GM18505 (cell line): ENCODE measurements around the gene PSORS1C1.

Source experiments
- ATAC-seq: cut with Tn5 transposase; IDR thresholded peaks from one replicate; pipeline ENCODE4 v1.9.1; 2021; ENCODE audit not compliant: unreplicated experiment
- POLR2A ChIP-seq: IDR thresholded peaks from 4 replicates; pipeline ENCODE4 v1.6.1; 2011; ENCODE audit warnings: borderline replicate concordance; ENCODE audit not compliant: insufficient read depth, insufficient read length; ENCODE audit errors: extremely low read depth

PSORS1C1 gene

GRCh38 chr6:31125586-31126363, 11.2 kb downstream of the PSORS1C1 start:
- no peak for ATAC-seq
- no peak for TF ChIP-seq POLR2A

- TF ChIP-seq POLR2A: no peak
- ATAC-seq: no peak
Observed at GRCh38 chr6:31126396-31127175, 12.0 kb downstream of the PSORS1C1 start.

GRCh38 chr6:31128093-31128676, 13.6 kb downstream of the PSORS1C1 start:
- ATAC-seq: no peak
- no peak for TF ChIP-seq POLR2A

- no peak for ATAC-seq
- no peak for TF ChIP-seq POLR2A
Observed at GRCh38 chr6:31129130-31129529, 14.5 kb downstream of the PSORS1C1 start.

- no peak for TF ChIP-seq POLR2A
- no peak for ATAC-seq
Observed at GRCh38 chr6:31130751-31131150, 16.2 kb downstream of the PSORS1C1 start.

- ATAC-seq: no peak
- TF ChIP-seq POLR2A: no peak
Observed at GRCh38 chr6:31131595-31131994, 17.0 kb downstream of the PSORS1C1 start.

- no peak for TF ChIP-seq POLR2A
- no peak for ATAC-seq
Observed at GRCh38 chr6:31132806-31133205, 18.2 kb downstream of the PSORS1C1 start.

- ATAC-seq: no peak
- no peak for TF ChIP-seq POLR2A
Observed at GRCh38 chr6:31135710-31136109, 21.1 kb downstream of the PSORS1C1 start.

- no peak for ATAC-seq
- TF ChIP-seq POLR2A: no peak
Observed at GRCh38 chr6:31138982-31139381, 24.4 kb downstream of the PSORS1C1 start, which contains the start of gene PSORS1C2. Gene PSORS1C2, minus strand, starts transcription at chr6:31139066. Its CDS starts 40 bp downstream, at chr6:31139026.

GRCh38 chr6:31139599-31139998, 25.0 kb downstream of the PSORS1C1 start:
- no peak for TF ChIP-seq POLR2A
- ATAC-seq: no peak

GRCh38 chr6:31140643-31141042, 26.0 kb downstream of the PSORS1C1 start:
- no peak for ATAC-seq
- no peak for TF ChIP-seq POLR2A

- TF ChIP-seq POLR2A: no peak
- ATAC-seq: no peak
Observed at GRCh38 chr6:31142361-31142761, 27.8 kb downstream of the PSORS1C1 start.

GRCh38 chr6:31143148-31143547, 28.5 kb downstream of the PSORS1C1 start:
- ATAC-seq: no peak
- no peak for TF ChIP-seq POLR2A

GRCh38 chr6:31144296-31144969, 29.8 kb downstream of the PSORS1C1 start:
- ATAC-seq: no peak

GRCh38 chr6:31144970-31145340, 30.4 kb downstream of the PSORS1C1 start:
- TF ChIP-seq POLR2A: no peak
- no peak for ATAC-seq

More at GRCh38 chr6:31144296-31144969, 29.8 kb downstream of the PSORS1C1 start:
- TF ChIP-seq POLR2A: no peak
